NCI-H2196 treated with DMSO at 0.1 percent for 48 hours (cell line): ENCODE measurements around the gene CA9.
A peak's percentile ranks its signal among the peaks of the same experiment; 100 is the strongest.

Source experiments
- DNase-seq: peaks from one replicate; lab custom pipeline; 2025; ENCODE audit not compliant: unreplicated experiment; lab: John Stamatoyannopoulos, UW

CA9 gene

GRCh38 chr9:35714123-35714522 lies 40.4 kb downstream of the CA9 start:
- no peak for DNase-seq

DNA sequence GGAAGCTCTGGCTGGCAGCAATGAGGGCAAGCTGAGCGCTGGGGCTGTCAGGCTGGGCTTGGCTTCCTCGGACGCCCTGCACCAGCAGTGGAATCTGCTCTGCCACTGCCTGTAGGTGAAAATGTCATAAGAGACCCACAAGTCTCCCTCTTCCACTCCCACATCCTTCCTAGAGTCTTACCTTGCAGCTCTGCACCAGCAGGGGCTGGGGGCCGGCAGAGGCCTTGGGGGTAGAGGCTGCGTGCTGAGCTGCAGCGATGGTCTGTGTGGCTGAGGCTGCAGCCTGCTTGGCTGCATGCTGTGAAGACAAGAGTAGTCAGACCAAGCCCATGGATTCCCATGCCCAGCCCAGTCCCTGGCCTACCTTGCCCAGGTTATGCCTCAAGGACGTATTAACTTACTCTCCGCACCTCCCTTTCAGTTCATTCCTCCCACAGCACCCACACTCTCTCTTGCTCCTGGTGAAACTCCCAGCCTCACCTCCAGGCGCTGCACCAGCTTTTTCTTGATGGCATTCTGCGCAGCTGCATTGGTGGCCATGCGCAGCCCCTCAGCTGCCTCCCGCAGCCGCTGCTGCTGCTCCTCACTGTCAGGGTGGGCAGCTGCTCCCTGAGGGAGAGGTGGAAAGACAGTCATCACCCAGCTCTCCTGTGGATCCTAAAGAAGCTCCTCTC lies 41.0 kb downstream of the CA9 start:
- no peak for DNase-seq

- no peak for DNase-seq
Measured at GRCh38 chr9:35716230-35716629, 42.5 kb downstream of the CA9 start.

- no peak for DNase-seq
Measured at GRCh38 chr9:35717132-35717870, 43.6 kb downstream of the CA9 start.

DNA sequence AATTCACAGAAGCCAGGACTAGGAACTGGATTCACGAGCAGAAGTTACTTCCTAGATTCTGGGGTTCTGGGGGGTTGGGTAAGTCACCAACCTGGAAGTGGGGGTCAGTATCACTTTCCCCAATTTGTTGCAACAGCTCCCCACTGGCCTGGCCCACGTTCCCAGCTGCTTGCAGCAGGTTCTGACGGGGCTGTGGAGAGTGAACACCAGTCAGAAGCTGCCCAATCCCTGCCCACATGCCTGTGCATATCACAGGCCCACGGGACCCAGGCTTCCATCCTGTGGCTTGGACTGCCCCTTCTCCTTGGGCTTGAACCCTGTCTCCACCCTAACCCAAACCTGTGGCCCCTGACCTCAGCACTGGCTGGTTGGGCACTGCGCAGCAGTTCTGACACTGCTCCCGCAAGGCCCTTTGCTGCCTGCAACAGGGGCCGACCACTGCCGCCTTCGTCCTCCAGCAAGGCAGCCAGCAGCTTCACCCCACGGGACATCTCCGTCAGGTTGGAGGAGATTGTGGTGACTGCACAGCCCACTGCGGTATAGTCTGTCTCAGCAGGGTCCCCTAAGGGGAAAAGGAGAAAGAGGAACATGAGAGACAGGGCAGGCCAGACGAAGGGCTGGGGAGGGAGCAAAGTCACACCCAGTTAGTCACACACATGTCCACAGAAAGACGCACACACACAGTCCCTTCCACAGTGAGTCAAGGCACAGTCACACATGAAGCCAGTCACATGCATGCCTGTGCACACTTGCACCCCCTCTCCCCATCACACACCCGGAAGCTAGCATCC lies 45.2 kb downstream of the CA9 start:
- no peak for DNase-seq

DNA sequence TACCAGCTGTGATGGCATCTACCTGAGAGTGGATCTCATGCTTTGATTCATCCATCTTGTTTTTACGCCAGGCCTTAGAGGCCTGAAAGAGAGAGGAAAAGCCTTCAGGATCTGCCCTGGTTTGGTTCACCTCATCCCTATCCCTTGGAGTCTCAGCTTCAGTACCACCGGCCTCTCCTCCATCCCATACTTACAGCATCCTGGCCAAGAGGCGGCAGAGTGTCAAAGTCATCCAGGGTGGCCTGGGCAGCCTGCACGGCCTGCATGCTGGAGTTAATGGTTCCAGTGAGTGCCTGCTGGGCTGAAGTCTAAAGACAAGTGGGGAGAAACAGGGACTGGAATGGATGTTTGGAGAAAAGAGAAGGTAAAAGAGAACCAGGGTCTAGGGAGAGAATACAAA lies 45.8 kb downstream of the CA9 start:
- DNase-seq: no peak

DNA sequence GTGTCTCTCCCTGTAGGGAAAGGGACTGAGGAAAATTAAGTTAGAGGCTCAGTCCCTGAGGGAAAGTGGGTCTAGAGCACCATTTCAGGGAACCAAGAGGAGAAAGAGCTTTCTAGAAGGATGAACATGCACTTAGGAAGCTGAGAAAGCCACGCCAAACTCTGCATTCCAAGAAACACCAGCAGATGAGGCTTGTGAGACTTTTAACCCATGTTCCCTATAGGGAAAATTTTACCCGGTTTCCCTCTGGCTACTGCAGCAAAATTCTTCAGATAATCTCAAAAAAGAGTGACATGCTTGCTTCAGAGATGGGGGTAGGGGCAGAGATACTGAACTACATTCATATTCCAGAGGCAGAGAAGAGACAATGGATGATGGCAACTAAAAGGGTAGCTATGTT lies 49.7 kb downstream of the CA9 start:
- no peak for DNase-seq

GRCh38 chr9:35723908-35724307 lies 50.2 kb downstream of the CA9 start:
- no peak for DNase-seq

DNA sequence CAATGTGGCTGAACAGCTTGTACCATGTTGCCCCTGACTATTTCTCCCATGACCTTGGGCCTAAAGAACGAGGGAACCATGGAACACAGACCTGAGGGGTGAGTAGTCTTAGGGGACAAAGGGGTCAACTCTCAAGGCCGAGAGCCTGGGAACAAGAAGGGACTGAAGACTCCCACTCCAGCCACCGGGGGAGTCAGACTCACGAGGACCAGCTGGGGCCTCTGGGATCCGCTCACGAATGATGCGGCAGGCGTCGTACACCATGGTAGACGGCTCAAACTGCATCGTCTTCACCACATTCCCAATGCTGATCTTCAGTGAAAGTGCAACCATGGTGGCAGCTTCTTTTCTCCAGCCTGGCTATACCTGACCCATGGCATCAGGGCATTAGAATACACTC lies 51.6 kb downstream of the CA9 start:
- no peak for DNase-seq

DNA sequence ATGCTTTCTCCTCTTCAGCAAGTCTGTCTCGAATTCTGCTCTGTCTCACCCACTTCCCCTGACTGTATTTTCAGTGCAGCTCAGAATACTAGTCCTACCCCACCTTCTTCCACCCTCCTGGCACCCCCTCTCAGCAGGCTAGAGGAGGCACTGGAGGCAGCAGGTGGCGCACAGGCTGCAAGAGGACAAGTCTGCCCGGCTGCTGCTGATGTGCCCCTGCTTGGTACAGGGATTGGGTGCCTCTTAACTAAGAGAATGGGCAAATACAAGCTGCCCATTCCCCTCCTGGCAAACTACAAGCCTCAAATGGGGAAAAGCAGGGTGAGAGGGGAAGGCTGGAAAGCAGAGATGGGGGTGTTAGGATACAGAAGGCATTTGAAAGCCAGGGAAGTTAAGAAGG lies 53.2 kb downstream of the CA9 start:
- peak; percentile 27 for DNase-seq

DNA sequence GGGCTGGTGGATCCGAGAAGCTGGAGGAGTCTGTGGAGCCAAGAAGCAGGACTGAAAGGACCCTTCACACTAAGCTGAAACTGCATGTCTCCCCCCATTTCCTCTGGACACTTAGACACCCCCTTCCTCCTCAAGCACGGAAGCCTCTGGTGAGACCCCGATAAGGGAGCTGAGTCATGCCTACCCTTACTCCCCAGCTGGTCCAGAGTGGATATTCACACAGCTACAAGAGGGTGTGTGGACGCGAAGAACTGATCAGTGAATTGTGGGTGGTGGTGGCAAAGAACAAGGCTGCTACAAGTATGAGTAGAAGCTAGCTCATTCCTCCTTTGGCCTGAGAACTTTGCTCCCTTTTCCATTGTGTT lies 53.9 kb downstream of the CA9 start:
- no peak for DNase-seq

DNA sequence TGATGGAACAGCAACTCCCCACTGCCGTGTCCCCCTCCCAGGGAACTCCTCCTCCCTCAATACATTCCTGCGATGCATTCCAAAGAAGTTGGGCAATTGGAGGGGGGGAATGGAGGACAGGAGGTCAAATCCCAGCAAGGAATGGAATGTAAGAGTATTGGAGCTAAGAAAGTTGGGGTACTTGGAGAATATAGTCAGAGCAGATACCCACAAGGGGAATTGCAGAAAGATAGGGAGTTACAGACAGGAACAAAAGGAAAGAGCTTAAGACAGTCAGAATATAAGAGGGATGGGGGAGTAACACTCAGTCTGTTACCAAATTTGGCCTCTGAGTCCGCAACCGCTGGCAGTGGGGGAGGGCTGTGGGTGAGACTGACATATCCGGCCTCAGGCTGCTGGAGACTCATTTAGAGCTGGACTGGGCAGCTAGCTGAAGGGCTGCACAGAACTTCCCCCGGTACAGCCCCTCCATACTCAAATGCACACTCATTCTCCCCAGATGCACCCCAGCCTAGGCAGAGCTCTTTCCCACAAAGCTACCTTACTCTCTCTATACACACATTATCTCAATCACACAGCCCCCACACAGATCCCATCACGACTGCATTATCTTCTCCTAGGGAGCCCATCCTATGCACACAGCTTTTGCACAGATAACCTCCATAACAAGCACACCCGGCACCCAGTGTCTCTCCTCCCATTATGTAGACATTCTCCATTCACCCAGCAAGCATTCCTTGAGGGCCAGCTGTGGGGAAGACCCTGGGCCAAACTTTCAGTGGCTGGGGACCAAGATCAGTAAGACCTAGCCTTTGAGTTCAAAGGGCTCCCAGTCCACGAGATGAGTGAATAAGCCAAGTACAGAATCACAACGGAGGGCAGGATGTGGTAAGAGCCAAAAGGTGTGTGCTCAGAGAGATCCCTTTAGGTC lies 54.6 kb downstream of the CA9 start:
- DNase-seq: no peak

DNA sequence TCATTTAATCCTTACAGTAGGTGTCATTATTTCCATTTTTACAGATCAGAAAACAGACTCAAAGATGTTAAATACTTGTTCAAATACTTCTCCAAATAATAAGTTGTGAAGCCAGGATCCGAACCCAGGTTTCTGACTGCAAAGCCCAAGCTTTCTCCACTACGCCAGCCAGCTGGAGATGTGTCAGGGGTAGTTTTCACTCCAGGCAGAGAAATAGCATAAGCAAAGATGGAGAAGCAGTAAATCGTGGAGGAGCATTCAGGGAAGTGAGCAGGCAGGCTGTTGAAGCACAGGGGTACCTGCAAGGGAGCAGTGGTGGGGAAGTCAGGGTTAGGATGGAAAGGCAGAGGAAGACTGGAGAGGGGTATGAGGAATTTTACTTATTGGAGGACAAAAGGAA lies 55.4 kb downstream of the CA9 start:
- DNase-seq: no peak

DNA sequence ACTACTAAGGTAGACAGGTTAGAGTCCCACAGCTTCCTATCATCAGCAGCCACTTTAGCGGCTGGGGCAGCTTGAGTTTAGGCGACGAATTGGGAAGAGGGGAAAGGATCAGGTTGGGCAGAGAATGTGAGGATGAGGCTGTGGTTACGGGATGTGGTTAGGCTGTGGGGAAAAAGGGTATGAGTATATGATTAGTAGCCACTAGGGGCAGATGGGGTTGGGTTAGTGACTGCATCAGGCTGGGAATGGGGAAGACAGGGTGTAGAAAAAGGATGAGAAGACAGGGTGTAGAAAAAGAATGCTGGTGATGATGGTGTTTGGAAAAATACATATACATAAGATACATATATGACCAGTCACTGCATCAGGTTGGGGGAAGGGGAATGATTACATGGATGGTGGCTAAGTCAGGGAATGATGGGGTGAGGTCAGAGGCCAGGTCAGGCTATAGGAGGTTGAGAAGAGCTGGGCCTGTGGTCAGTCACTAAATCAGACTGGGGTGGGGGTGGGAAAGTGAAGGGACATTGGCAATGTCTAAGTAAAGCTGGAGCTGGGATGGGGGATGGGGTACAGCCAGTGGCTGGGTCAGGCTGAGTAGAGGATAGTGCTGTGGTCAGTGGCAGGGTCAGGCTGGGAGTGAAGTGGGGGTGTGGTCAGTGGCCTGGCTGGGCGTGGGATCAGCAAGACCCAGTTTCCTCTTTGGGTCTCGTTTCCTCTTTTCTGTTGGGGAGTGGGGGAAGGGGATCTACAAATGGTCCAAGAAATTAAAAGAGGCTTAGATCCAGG lies 56.2 kb downstream of the CA9 start:
- peak; percentile 16 for DNase-seq

DNA sequence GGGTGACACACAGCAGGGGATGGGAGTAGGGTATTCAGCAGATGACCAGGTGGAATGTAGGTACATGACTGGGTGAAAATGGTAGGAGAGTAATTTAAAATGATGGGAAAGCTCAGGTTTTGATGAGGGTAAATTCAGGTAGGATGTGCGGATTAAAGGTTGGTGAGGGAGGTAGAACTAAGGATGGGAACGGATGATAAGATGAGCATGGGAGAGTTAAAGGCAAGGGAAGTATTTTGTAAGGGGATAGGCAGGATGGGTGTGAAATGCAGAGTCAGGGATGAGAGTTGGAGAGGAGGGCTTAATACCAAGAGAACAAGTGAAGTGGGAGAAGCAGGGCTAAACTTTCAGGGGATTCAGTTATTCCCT lies 56.7 kb downstream of the CA9 start:
- no peak for DNase-seq
